PC-9 (cell line): Measurements from ENCODE around the gene SLC25A15.

Experiments used
- EZH2 ChIP-seq: fragments of 200-600 bp; sonication (generic); IDR thresholded peaks from 2 replicates; pipeline ENCODE4 v1.8.0; 2017; ENCODE audit warnings: antibody characterized with exemption, low read depth
- TF ChIP-seq, protein P1 (sequence below): fragments of 200-600 bp; sonication (generic); conservative IDR thresholded peaks from 2 replicates; pipeline ENCODE4 v1.6.1; 2017; ENCODE audit warnings: mixed run types, antibody characterized with exemption, mild to moderate bottlenecking, moderate library complexity

DNA sequence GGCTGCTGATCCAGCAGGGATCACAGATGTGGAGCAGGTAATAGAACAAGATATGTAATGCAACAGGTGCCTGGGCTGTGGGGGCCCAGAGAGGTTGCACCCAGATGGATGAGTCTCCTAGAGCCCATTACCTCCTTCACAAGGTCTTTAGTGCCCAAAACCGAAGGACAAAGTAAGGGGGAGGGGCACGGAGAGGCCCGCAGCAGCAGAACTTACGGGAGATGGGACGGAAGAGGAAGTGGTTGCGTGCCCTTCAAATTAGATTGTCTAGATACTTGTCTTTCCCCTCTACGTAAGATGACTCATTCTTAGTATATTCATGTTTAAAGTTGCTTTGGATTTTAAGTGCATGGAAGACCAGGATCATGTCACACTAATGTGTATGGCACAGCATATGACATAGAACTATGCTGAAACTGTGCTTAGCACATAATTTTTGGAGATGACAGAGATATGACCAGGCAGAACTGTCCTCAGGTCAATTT lies 12.7 kb upstream of the SLC25A15 start:
- TF ChIP-seq, protein P1, sequence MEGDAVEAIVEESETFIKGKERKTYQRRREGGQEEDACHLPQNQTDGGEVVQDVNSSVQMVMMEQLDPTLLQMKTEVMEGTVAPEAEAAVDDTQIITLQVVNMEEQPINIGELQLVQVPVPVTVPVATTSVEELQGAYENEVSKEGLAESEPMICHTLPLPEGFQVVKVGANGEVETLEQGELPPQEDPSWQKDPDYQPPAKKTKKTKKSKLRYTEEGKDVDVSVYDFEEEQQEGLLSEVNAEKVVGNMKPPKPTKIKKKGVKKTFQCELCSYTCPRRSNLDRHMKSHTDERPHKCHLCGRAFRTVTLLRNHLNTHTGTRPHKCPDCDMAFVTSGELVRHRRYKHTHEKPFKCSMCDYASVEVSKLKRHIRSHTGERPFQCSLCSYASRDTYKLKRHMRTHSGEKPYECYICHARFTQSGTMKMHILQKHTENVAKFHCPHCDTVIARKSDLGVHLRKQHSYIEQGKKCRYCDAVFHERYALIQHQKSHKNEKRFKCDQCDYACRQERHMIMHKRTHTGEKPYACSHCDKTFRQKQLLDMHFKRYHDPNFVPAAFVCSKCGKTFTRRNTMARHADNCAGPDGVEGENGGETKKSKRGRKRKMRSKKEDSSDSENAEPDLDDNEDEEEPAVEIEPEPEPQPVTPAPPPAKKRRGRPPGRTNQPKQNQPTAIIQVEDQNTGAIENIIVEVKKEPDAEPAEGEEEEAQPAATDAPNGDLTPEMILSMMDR: no peak
- TF ChIP-seq EZH2: no peak
